ENCODE measurements around the gene SFT2D3.

DNA sequence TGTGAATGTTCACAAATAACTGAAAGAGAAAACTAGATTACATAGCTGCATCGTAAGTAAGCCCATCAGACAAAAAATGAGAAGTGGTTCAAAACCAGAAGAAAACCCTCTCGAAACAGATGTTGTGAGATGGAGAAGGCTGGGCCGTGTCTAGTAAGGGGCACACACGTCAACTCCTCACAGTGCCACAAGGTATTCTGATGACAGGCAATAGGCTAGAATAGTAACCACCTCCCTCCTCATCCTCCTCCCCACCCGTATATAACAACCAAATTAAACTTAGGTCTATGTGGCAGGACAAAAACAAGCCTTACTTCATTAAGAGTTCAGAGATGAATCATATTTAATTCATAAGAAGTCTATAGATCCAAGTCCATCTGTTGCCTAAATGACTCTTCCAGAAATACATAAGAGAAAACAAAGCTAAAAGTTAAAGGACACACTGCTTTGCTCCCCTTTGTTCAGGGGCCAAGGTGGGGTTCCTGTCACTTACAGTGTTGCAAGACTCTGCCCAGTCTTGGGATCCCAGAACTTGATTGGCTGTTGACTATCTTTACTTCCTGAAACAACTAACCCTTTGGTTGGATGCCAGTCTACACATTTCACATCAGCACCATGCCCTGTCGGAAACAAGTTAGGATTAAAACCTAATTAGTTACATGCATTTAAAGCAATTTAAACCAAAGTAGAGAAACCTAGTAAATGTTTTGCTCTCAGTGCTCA is 25.0 kb downstream of the SFT2D3 start:
- TF ChIP-seq, protein P1, sequence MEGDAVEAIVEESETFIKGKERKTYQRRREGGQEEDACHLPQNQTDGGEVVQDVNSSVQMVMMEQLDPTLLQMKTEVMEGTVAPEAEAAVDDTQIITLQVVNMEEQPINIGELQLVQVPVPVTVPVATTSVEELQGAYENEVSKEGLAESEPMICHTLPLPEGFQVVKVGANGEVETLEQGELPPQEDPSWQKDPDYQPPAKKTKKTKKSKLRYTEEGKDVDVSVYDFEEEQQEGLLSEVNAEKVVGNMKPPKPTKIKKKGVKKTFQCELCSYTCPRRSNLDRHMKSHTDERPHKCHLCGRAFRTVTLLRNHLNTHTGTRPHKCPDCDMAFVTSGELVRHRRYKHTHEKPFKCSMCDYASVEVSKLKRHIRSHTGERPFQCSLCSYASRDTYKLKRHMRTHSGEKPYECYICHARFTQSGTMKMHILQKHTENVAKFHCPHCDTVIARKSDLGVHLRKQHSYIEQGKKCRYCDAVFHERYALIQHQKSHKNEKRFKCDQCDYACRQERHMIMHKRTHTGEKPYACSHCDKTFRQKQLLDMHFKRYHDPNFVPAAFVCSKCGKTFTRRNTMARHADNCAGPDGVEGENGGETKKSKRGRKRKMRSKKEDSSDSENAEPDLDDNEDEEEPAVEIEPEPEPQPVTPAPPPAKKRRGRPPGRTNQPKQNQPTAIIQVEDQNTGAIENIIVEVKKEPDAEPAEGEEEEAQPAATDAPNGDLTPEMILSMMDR (IDR thresholded peaks at IDR 0.05; ENCODE audit: low read depth, low read length, poor library complexity, severe bottlenecking), result no peak
- TF ChIP-seq EZH2phosphoT487 (IDR thresholded peaks at IDR 0.05; ENCODE audit: borderline replicate concordance, low read length), result no peak
